Body of pancreas (tissue), 4 donors: ENCODE measurements around the gene MRM3. TPM values are rescaled to one million over a fixed set of nuclear protein-coding genes. Genes with fewer than 3 reads are reported as not detected.
"Not testable (repeated sequence)": the region's sequence is repeated elsewhere in the genome, so short reads cannot be mapped to it uniquely, and the experiment has no call there.

Experiments
- ATAC-seq: fragments of 150-250 bp; one replicate; pipeline ENCODE4 v1.9.1; 2016
- DNase-seq, 4 donors: peaks; one replicate each; pipeline ENCODE4 v3.0.0-alpha.2; 2019
- H3K27ac ChIP-seq, 4 donors: fragments of 200-600 bp; sonication (generic); 1 replicate in 3 of 4; 2 replicates in 1 of 4; pipeline versions ENCODE4 v1.5.1 to v1.6.1; 2016 to 2019; ENCODE audit warnings: mild to moderate bottlenecking in 1 of 4, mixed read lengths in 1 of 4, moderate library complexity in 1 of 4
- H3K27me3 ChIP-seq, 2 donors: fragments of 200-600 bp; sonication (generic); one replicate each; pipeline ENCODE4 v1.6.0; 2016; ENCODE audit warnings: mild to moderate bottlenecking in 1 of 2
- H3K36me3 ChIP-seq, 2 donors: fragments of 200-600 bp; sonication (generic); replicated peaks in 1 of 2; 2 replicates each; pipeline ENCODE4 v1.5.1; 2016; ENCODE audit warnings: low read depth in 2 of 2; ENCODE audit not compliant: insufficient read depth in 1 of 2
- H3K4me1 ChIP-seq: fragments of 200-600 bp; sonication (generic); one replicate; pipeline ENCODE4 v1.6.0; 2016
- H3K4me3 ChIP-seq, 2 donors: fragments of 200-600 bp; sonication (generic); 1 replicate in 1 of 2; 2 replicates in 1 of 2; pipeline ENCODE4 v1.5.1; 2016 to 2019
- H3K9me3 ChIP-seq, 3 donors: fragments of 200-600 bp; sonication (generic); 1 replicate in 2 of 3; 2 replicates in 1 of 3; pipeline ENCODE4 v1.5.1; 2016
- POLR2A ChIP-seq, 3 donors: fragments of 450-650 bp; IDR thresholded peaks; one replicate each; pipeline ENCODE4 v1.6.1; 2016; ENCODE audit warnings: antibody characterized with exemption in 3 of 3, mild to moderate bottlenecking in 2 of 3
- WGBS, 2 donors: methylation state at CpG; one replicate each; pipeline ENCODE4 v1.1.5; 2017; 5-methylcytosine and 5-hydroxymethylcytosine counted together
- intact Hi-C: fragments of 100-400 bp; cut with DNase I; formaldehyde crosslinking; loops from one replicate; pipeline ENCODE4 v1.15.1; 2023
- total RNA-seq, 2 donors: library from RNA; depleted of rRNA; stranded (reverse); fragments of >200 nt; gene quantifications; one replicate each; pipeline ENCODE4 v1.1.0, GENCODE V29; 2016
- TF ChIP-seq, protein P1 (sequence below), 7 experiments: fragments of 450-650 bp in 4 of 7; fragments of 200-600 bp in 3 of 7; sonication (generic) in 3 of 7; IDR thresholded peaks; one replicate each; pipeline ENCODE4 v1.5.1; 2016 to 2019; ENCODE audit warnings: antibody characterized with exemption in 7 of 7

MRM3 gene
- total RNA-seq, 2 donors from 2014 or later, result 15.6 to 40.2 TPM

DNA sequence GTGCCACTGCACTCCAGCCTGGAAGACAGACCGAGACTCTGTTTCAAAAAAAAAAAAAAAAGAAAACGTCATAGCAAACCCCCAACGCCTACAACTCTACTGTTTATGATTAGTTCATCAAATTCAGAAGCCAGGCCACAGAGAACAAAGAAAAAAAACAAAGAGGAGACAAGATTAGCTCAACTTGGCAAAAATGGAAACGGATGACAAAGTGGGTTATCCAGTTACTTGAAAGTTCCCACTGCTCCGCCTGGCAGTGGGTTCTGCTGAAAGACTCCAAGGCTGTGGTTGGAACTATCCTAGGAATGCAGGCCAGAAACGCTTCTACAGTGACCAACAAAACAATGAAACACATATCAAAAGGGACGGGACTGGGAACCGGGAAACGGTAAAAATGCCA lies 53.1 kb downstream of the MRM3 start:
- H3K36me3 ChIP-seq, result no peaks in the 10 kb centered on the region
- DNase-seq, result peak in 2 of 4 donors; percentile 21 to 50
- no peaks in the 10 kb centered on the region for H3K4me1 ChIP-seq
- TF ChIP-seq, protein P1, sequence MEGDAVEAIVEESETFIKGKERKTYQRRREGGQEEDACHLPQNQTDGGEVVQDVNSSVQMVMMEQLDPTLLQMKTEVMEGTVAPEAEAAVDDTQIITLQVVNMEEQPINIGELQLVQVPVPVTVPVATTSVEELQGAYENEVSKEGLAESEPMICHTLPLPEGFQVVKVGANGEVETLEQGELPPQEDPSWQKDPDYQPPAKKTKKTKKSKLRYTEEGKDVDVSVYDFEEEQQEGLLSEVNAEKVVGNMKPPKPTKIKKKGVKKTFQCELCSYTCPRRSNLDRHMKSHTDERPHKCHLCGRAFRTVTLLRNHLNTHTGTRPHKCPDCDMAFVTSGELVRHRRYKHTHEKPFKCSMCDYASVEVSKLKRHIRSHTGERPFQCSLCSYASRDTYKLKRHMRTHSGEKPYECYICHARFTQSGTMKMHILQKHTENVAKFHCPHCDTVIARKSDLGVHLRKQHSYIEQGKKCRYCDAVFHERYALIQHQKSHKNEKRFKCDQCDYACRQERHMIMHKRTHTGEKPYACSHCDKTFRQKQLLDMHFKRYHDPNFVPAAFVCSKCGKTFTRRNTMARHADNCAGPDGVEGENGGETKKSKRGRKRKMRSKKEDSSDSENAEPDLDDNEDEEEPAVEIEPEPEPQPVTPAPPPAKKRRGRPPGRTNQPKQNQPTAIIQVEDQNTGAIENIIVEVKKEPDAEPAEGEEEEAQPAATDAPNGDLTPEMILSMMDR (IDR thresholded peaks at IDR 0.05), result no peak
- no peak for TF ChIP-seq POLR2A (IDR thresholded peaks at IDR 0.05)
- no peaks in the 10 kb centered on the region for H3K27me3 ChIP-seq
- H3K27ac ChIP-seq, result peak overlapping the region in 1 of 4 donors; percentile 24
- no peaks in the 10 kb centered on the region for H3K9me3 ChIP-seq
- intact Hi-C loops, result no loop called here
- no peak overlapping the region for H3K4me3 ChIP-seq
- ATAC-seq, result peak; percentile 74
- WGBS, 2 donors, result 66 to 71% methylated on average over 9 of the region's 9 CpGs

- intact Hi-C loops, H3K4me3 ChIP-seq, DNase-seq, H3K9me3 ChIP-seq, H3K36me3 ChIP-seq, ATAC-seq, H3K27me3 ChIP-seq, H3K4me1 ChIP-seq: not testable (repeated sequence)
- peak overlapping the region in 1 of 4 donors; percentile 44 for H3K27ac ChIP-seq
- 74 to 86% methylated on average over 1 to 4 of the region's 27 CpGs for WGBS, 2 donors
Measured at GRCh38 chr17:835721-836120, 53.6 kb downstream of the MRM3 start.

- 91 to 96% methylated on average over 9 of the region's 9 CpGs for WGBS, 2 donors
- ATAC-seq (peak; percentile 27), DNase-seq (peak in 1 of 4 donors; percentile 9)
- intact Hi-C loops, result no loop called here
- Histone ChIP-seq H3K4me1 (no peaks in the 10 kb centered on the region), H3K9me3 (no peaks in the 10 kb centered on the region), H3K4me3 (no peak overlapping the region), H3K27ac (peak overlapping the region in 1 of 4 donors; percentile 44), H3K36me3 (no peaks in the 10 kb centered on the region), H3K27me3 (no peaks in the 10 kb centered on the region)
- TF ChIP-seq POLR2A (IDR thresholded peaks at IDR 0.05), result no peak
Measured at GRCh38 chr17:836151-836550, 54.0 kb downstream of the MRM3 start.

DNA sequence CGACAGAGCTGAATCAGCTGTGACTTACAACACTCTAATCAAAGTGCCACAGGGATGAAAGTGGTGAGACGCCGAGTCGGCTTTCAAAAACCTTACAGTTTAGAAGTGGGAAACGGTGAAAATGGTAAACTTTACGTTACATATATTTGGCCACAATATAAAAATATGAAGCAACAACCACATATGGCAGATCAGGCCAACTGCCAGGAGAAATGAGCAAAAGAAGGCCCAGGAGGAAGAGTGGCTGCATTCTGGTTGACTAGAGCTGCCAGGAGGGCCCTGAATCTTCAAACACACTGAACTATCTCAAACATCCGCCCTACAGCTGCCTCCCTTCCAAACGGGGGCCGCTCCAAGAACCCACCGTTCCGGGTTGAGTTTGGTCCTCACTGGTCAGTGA lies 56.3 kb downstream of the MRM3 start:
- Histone ChIP-seq H3K27ac (no peak overlapping the region), H3K9me3 (no peaks in the 10 kb centered on the region), H3K4me3 (no peak overlapping the region), H3K4me1 (no peaks in the 10 kb centered on the region), H3K36me3 (no peaks in the 10 kb centered on the region), H3K27me3 (no peaks in the 10 kb centered on the region)
- ATAC-seq (no peak), DNase-seq (no peak)
- TF ChIP-seq POLR2A (IDR thresholded peaks at IDR 0.05), result no peak
- TF ChIP-seq, protein P1 (IDR thresholded peaks at IDR 0.05), result no peak
- 91 to 95% methylated on average over 9 to 11 of the region's 11 CpGs for WGBS, 2 donors
- intact Hi-C loops, result no loop called here

DNA sequence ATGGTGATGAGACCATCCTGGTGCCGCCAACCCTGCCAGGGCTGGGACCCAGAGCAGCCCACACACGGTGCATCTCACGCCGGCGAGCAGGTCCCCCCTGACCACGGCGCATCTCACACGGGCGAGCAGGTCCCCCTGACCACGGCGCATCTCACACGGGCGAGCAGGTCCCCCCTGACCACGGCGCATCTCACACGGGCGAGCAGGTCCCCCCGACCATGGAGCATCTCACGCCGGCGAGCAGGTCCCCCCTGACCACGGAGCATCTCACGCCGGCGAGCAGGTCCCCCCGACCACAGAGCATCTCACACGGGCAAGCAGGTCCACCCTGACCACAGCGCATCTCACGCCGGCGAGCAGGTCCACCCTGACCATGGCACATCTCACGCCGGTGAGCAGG lies 59.2 kb downstream of the MRM3 start:
- 66 to 72% methylated on average over 7 to 30 of the region's 33 CpGs for WGBS, 2 donors
- intact Hi-C loops, result no loop called here
- Histone ChIP-seq H3K27ac (no peak overlapping the region), H3K4me3 (no peak overlapping the region), H3K27me3 (no peaks in the 10 kb centered on the region), H3K9me3 (no peaks in the 10 kb centered on the region), H3K36me3 (no peaks in the 10 kb centered on the region), H3K4me1 (no peaks in the 10 kb centered on the region)
- TF ChIP-seq, protein P1 (IDR thresholded peaks at IDR 0.05), result no peak
- no peak for TF ChIP-seq POLR2A (IDR thresholded peaks at IDR 0.05)
- ATAC-seq, result no peak
- no peak for DNase-seq

Other genes with a start within 250 kb of the MRM3 start
- 10 to 100 TPM; 14.0 to 19.1 TPM for gene VPS53, start 67.5 kb upstream of the MRM3 start, total RNA-seq
- gene TLCD3A, start 49.8 kb upstream of the MRM3 start, total RNA-seq, result 1 to 10 TPM; 3.6 to 7.9 TPM
- 1 to 10 TPM; 5.6 to 7.3 TPM for gene GEMIN4, start 30.1 kb upstream of the MRM3 start, total RNA-seq
- 10 to 100 TPM; 18.5 to 30.9 TPM for gene GLOD4, start 73 bp upstream of the MRM3 start, total RNA-seq
- 10 to 100 TPM; 24.4 TPM for gene NXN, start 197.4 kb downstream of the MRM3 start, total RNA-seq
- 1 to 10 TPM; 4.3 to 9.3 TPM for gene TIMM22, start 214.8 kb downstream of the MRM3 start, total RNA-seq